ENCODE results near the gene ASCC1. TPM values are rescaled to one million over a fixed set of nuclear protein-coding genes. Genes with fewer than 3 reads are reported as not detected.

Gene ASCC1
- total and polyA plus RNA-seq, 2 donors (not counting 3 experiments of a cell fraction or from before 2014, with no cell fraction given): 16.0 to 24.9 TPM

DNA sequence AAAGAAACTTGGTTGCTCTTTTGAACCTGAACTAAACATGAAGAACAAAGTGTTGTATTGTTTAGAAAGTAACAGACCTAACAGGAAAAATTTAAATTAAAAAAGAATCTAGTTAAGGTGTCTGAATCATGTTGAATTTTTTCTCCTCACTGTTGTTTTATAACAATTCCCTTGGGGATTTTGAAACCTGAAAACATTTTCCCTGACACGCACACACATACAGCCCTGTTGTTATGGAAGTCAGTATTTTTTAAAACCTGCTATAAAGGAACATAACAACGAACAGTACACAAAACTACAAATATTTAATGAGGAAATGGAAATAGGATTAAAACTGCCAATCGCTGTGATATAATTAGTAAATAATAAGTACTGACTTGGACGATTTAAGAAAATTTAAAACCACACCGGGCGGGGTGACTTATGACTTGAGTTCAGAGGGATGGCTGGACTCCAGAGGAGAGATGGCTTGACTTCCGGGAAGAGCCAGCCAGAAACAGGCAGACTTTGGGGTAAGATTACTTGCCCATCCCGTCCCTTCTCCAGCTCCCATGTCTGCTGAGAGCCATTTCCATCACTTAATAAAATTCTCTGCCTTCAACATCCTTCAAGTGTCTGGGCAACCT lies 111.5 kb downstream of the ASCC1 start:
- Histone ChIP-seq H3K9me3 (replicated peaks; ENCODE audit: control insufficient read depth, insufficient read depth, low read length) (no peaks in the 10 kb centered on the region), H2AFZ (ENCODE audit: low read depth, low read length) (no peak overlapping the region), H3K4me2 (ENCODE audit: insufficient read depth, low read length) (no peak overlapping the region), H3K4me1 (ENCODE audit: control insufficient read depth, extremely low read depth, insufficient read depth, low read length) (no peaks in the 10 kb centered on the region), H3K9ac (replicated peaks; ENCODE audit: extremely low read depth, insufficient read depth, low read length) (no peak overlapping the region), H3K27ac (ENCODE audit: insufficient read depth, low read depth, low read length) (no peak overlapping the region), H3K9me1 (replicated peaks; ENCODE audit: control insufficient read depth, extremely low read depth, insufficient read depth, low read length) (no peaks in the 10 kb centered on the region), H3K36me3 (ENCODE audit: control insufficient read depth in 2 of 2, extremely low read depth in 1 of 2, insufficient read depth in 2 of 2, low read length in 2 of 2) (peaks cover 0 to 4% of the 10 kb centered on the region in 2 experiments), H3K4me3 (replicated peaks in 1 of 3; ENCODE audit: insufficient read depth in 1 of 3, low read depth in 1 of 3, low read length in 3 of 3) (no peak overlapping the region), H3K27me3 (ENCODE audit: control insufficient read depth in 2 of 2, insufficient read depth in 2 of 2, low read length in 2 of 2) (no peaks in the 10 kb centered on the region), H3K79me2 (ENCODE audit: control insufficient read depth, insufficient read depth, low read length) (no peaks in the 10 kb centered on the region), H4K20me1 (replicated peaks; ENCODE audit: control insufficient read depth, extremely low read depth, insufficient read depth, low read length) (no peaks in the 10 kb centered on the region)
- ChIA-PET CTCF (no interaction called here), POLR2A (no interaction called here)
- no TSS peak for BruUV-seq (replicated peaks)
- no peak for DNase-seq (ENCODE audit: low read depth, low spot score)
- TF ChIP-seq GATA2 (IDR thresholded peaks at IDR 0.05; ENCODE audit: insufficient read depth, insufficient read length, low read depth, low read length): no peak
- TF ChIP-seq POLR2A (IDR thresholded peaks at IDR 0.05; ENCODE audit: low read depth, low read length): no peak
- TF ChIP-seq, protein P1, sequence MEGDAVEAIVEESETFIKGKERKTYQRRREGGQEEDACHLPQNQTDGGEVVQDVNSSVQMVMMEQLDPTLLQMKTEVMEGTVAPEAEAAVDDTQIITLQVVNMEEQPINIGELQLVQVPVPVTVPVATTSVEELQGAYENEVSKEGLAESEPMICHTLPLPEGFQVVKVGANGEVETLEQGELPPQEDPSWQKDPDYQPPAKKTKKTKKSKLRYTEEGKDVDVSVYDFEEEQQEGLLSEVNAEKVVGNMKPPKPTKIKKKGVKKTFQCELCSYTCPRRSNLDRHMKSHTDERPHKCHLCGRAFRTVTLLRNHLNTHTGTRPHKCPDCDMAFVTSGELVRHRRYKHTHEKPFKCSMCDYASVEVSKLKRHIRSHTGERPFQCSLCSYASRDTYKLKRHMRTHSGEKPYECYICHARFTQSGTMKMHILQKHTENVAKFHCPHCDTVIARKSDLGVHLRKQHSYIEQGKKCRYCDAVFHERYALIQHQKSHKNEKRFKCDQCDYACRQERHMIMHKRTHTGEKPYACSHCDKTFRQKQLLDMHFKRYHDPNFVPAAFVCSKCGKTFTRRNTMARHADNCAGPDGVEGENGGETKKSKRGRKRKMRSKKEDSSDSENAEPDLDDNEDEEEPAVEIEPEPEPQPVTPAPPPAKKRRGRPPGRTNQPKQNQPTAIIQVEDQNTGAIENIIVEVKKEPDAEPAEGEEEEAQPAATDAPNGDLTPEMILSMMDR (IDR thresholded peaks at IDR 0.05; ENCODE audit: extremely low read depth in 1 of 2, insufficient read depth in 1 of 2, low read depth in 1 of 2, low read length in 2 of 2): no peak
- TF ChIP-seq EZH2 (IDR thresholded peaks at IDR 0.05; ENCODE audit: borderline replicate concordance, low read depth, low read length, severe bottlenecking): no peak
- TF ChIP-seq JUN (IDR thresholded peaks at IDR 0.05; ENCODE audit: borderline replicate concordance, insufficient read depth, insufficient read length, low read depth): no peak
- no peak for TF ChIP-seq FOS (IDR thresholded peaks at IDR 0.05; ENCODE audit: borderline replicate concordance, insufficient read depth, low read length)
- TF ChIP-seq MYC (IDR thresholded peaks at IDR 0.05; ENCODE audit: low read depth, low read length): no peak
- dilution Hi-C loops (cut with MboI; ENCODE audit: extremely low pct_ligation_motif_present, low sequenced_read_pairs): no loop called here
- FAIRE-seq: no peak
- intact Hi-C loops (cut with micrococcal nuclease): no loop called here
